ENCODE measurements around the gene CERS6. TPM values are rescaled to one million over a fixed set of nuclear protein-coding genes. Genes with fewer than 3 reads are reported as not detected.
A peak's percentile ranks its signal among the peaks of the same experiment; 100 is the strongest.

CERS6 gene
- total RNA-seq, 1 donor from 2014 or later = 55.3 TPM

GRCh38 chr2:168639441-168639898, 183.4 kb downstream of the CERS6 start:
- H3K36me3 ChIP-seq (ENCODE audit: control insufficient read depth, insufficient read depth, low read length) = no peaks in the 10 kb centered on the region
- H3K4me3 ChIP-seq (ENCODE audit: low read depth, low read length) = no peak overlapping the region
- no peaks in the 10 kb centered on the region for H3K27me3 ChIP-seq (ENCODE audit: control insufficient read depth, insufficient read depth, low read length)
- no peak for TF ChIP-seq CTCF (IDR thresholded peaks at IDR 0.05; ENCODE audit: insufficient read depth, low read length, severe bottlenecking)
- FAIRE-seq (no peak), DNase-seq (ENCODE audit: low read depth) (peak; percentile 44)

DNA sequence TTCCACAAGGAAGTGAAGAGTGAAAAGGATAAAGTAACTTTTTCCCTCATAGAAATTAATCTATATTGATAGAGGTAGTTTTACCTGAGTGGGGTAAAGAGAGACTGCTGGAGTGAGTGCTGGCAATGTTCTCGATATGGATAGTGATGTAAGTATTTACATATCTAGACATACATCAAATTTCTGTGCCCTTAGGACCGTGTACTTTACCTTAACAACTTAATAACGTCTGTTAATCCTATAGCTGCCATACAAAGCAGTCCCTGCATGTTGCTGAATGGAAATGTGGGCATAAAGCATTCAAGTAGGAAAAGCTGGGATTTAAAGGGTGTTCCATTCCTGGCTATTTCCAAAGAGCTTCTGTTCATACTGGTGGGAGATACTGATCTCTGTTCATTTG, 184.0 kb downstream of the CERS6 start:
- Histone ChIP-seq H3K27me3 (ENCODE audit: control insufficient read depth, insufficient read depth, low read length) (no peaks in the 10 kb centered on the region), H3K4me3 (ENCODE audit: low read depth, low read length) (no peak overlapping the region), H3K36me3 (ENCODE audit: control insufficient read depth, insufficient read depth, low read length) (no peaks in the 10 kb centered on the region)
- DNase-seq (ENCODE audit: low read depth) (no peak), FAIRE-seq (no peak)
- no peak for TF ChIP-seq CTCF (IDR thresholded peaks at IDR 0.05; ENCODE audit: insufficient read depth, low read length, severe bottlenecking)

GRCh38 chr2:168641636-168642035, 185.6 kb downstream of the CERS6 start:
- Histone ChIP-seq H3K4me3 (ENCODE audit: low read depth, low read length) (no peak overlapping the region), H3K27me3 (ENCODE audit: control insufficient read depth, insufficient read depth, low read length) (no peaks in the 10 kb centered on the region), H3K36me3 (ENCODE audit: control insufficient read depth, insufficient read depth, low read length) (no peaks in the 10 kb centered on the region)
- FAIRE-seq (no peak), DNase-seq (ENCODE audit: low read depth) (no peak)
- no peak for TF ChIP-seq CTCF (IDR thresholded peaks at IDR 0.05; ENCODE audit: insufficient read depth, low read length, severe bottlenecking)

DNA sequence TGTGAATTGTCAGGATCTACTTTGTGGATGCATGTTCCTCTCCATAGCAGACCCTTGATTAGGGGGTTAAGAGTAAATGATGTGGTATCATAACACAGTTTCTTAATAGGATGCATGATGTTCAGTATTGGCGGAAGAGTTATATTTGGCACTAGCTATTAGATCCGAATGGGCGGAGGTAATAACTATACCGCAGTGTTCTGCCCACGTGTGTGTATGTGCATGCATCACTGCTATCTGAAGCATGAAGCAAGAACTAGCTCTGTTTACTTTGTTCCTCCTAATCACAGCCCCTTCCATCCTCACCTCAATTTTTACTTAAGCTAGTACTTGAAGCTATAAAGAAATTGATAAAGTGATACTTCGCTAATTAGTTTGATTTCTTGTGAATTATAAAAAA, 186.8 kb downstream of the CERS6 start:
- H3K4me3 ChIP-seq (ENCODE audit: low read depth, low read length) = no peak overlapping the region
- FAIRE-seq (no peak), DNase-seq (ENCODE audit: low read depth) (no peak)
- no peak for TF ChIP-seq CTCF (IDR thresholded peaks at IDR 0.05; ENCODE audit: insufficient read depth, low read length, severe bottlenecking)
- no peaks in the 10 kb centered on the region for H3K27me3 ChIP-seq (ENCODE audit: control insufficient read depth, insufficient read depth, low read length)
- H3K36me3 ChIP-seq (ENCODE audit: control insufficient read depth, insufficient read depth, low read length) = no peaks in the 10 kb centered on the region

- no peak for TF ChIP-seq CTCF (IDR thresholded peaks at IDR 0.05; ENCODE audit: insufficient read depth, low read length, severe bottlenecking)
- FAIRE-seq = no peak
- no peaks in the 10 kb centered on the region for H3K36me3 ChIP-seq (ENCODE audit: control insufficient read depth, insufficient read depth, low read length)
- H3K27me3 ChIP-seq (ENCODE audit: control insufficient read depth, insufficient read depth, low read length) = no peaks in the 10 kb centered on the region
- no peak for DNase-seq (ENCODE audit: low read depth)
- no peak overlapping the region for H3K4me3 ChIP-seq (ENCODE audit: low read depth, low read length)
Measured at GRCh38 chr2:168643979-168644378, 187.9 kb downstream of the CERS6 start.

DNA sequence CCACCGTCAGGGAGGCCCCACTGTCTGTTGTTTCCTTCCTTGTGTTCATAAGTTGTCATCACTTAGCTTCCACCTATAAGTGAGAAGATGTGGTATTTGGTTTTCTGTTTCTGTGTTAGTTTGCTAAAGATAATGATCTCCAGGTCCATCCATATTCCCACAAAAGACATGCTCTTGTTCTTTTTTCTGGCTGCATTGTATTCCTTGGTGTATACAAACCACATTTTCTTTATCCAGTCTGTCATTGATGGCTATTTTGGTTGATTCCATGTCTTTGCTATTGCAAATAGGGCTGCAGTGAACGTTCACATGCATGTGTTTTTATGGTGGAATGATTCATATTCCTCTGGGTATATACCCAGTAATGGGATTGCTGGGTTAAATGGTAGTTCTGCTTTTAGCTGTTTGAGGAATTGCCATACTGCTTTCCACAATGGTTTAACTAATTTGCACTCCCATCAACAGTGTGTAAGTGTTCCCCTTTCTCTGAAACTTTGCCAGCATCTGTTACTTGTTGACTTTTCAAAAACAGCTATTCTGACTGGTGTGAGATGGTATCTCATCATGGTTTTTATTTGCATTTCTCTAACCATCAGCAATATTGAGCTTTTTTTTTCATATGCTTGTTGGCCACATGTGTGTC, 189.7 kb downstream of the CERS6 start:
- FAIRE-seq = no peak
- Histone ChIP-seq H3K4me3 (ENCODE audit: low read depth, low read length) (no peak overlapping the region), H3K27me3 (ENCODE audit: control insufficient read depth, insufficient read depth, low read length) (no peaks in the 10 kb centered on the region), H3K36me3 (ENCODE audit: control insufficient read depth, insufficient read depth, low read length) (no peaks in the 10 kb centered on the region)
- DNase-seq (ENCODE audit: low read depth) = no peak
- TF ChIP-seq CTCF (IDR thresholded peaks at IDR 0.05; ENCODE audit: insufficient read depth, low read length, severe bottlenecking) = no peak

All from bronchial epithelial cell (primary cell).